Nephron progenitor cell (in vitro differentiated cells): ENCODE measurements around the gene CLEC1B.

Experiments used
- DNase-seq: peaks from one replicate; pipeline ENCODE4 v3.0.0; 2021
- H3K27ac Mint-ChIP-seq: 2 replicates; pipeline ENCODE4 v1.8.0; 2021; ENCODE audit warnings: mild to moderate bottlenecking, moderate library complexity, mixed read lengths
- H3K27me3 Mint-ChIP-seq: 2 replicates; pipeline ENCODE4 v1.8.0; 2021; ENCODE audit warnings: mild to moderate bottlenecking, low read depth, mixed read lengths; ENCODE audit not compliant: poor library complexity
- H3K36me3 Mint-ChIP-seq: 2 replicates; pipeline ENCODE4 v1.8.0; 2021; ENCODE audit warnings: low read depth, mixed read lengths
- H3K4me1 Mint-ChIP-seq: 2 replicates; pipeline ENCODE4 v1.8.0; 2021; ENCODE audit warnings: mixed read lengths
- H3K4me3 Mint-ChIP-seq: 2 replicates; pipeline ENCODE4 v1.8.0; 2021; ENCODE audit warnings: mild to moderate bottlenecking, moderate library complexity, mixed read lengths
- H3K9me3 Mint-ChIP-seq: 2 replicates; pipeline ENCODE4 v1.8.0; 2021; ENCODE audit warnings: mild to moderate bottlenecking, moderate library complexity, mixed read lengths
- CTCF ChIP-seq: fragments of 200-600 bp; sonication (generic); IDR thresholded peaks from 2 replicates; pipeline ENCODE4 v1.5.0; 2021; ENCODE audit warnings: antibody characterized with exemption

Gene CLEC1B

GRCh38 chr12:9973949-9974348 is 25.0 kb downstream of the CLEC1B start:
- TF ChIP-seq CTCF = no peak
- Mint-ChIP-seq H3K9me3 (peaks cover 27% of the 10 kb centered on the region), H3K36me3 (peaks cover 6% of the 10 kb centered on the region), H3K27ac (no peak overlapping the region), H3K4me3 (no peak overlapping the region), H3K27me3 (peaks cover 4% of the 10 kb centered on the region), H3K4me1 (no peaks in the 10 kb centered on the region)
- DNase-seq = no peak

GRCh38 chr12:9971181-9971580 is 27.7 kb downstream of the CLEC1B start, which contains the start of gene CLEC12A:
TSS of gene CLEC12A (plus strand) at chr12:9971409. CDS start at chr12:9971597, 188 bp downstream.
- H3K4me3 Mint-ChIP-seq = no peak within 1 kb of the TSS
- no peaks in the 10 kb centered on the region for H3K4me1 Mint-ChIP-seq
- no peak within 1 kb of the TSS for H3K27ac Mint-ChIP-seq
- H3K36me3 Mint-ChIP-seq = peaks cover 6% of the 10 kb centered on the region
- no peak for DNase-seq
- H3K27me3 Mint-ChIP-seq = no peaks in the 10 kb centered on the region
- TF ChIP-seq CTCF = no peak
- H3K9me3 Mint-ChIP-seq = peaks cover 17% of the 10 kb centered on the region

- Mint-ChIP-seq H3K36me3 (no peaks in the 10 kb centered on the region), H3K9me3 (peaks cover 4% of the 10 kb centered on the region), H3K4me1 (no peaks in the 10 kb centered on the region), H3K27ac (no peak overlapping the region), H3K27me3 (no peaks in the 10 kb centered on the region), H3K4me3 (no peak overlapping the region)
- DNase-seq = no peak
- no peak for TF ChIP-seq CTCF
These were observed 29.2 kb downstream of the CLEC1B start for GRCh38 chr12:9969673-9970072.

GRCh38 chr12:9961901-9962300 is 37.0 kb downstream of the CLEC1B start:
- Mint-ChIP-seq H3K9me3 (no peaks in the 10 kb centered on the region), H3K4me1 (no peaks in the 10 kb centered on the region), H3K27me3 (no peaks in the 10 kb centered on the region), H3K36me3 (no peaks in the 10 kb centered on the region), H3K4me3 (no peak overlapping the region), H3K27ac (no peak overlapping the region)
- DNase-seq = no peak
- TF ChIP-seq CTCF = no peak

- TF ChIP-seq CTCF = no peak
- Mint-ChIP-seq H3K27ac (no peak overlapping the region), H3K4me3 (no peak overlapping the region), H3K36me3 (no peaks in the 10 kb centered on the region), H3K9me3 (no peaks in the 10 kb centered on the region), H3K4me1 (no peaks in the 10 kb centered on the region), H3K27me3 (no peaks in the 10 kb centered on the region)
- DNase-seq = no peak
These were observed 37.8 kb downstream of the CLEC1B start for GRCh38 chr12:9961106-9961505.

GRCh38 chr12:9960590-9960989 is 38.3 kb downstream of the CLEC1B start:
- H3K27ac Mint-ChIP-seq = no peak overlapping the region
- H3K4me3 Mint-ChIP-seq = no peak overlapping the region
- no peak for DNase-seq
- no peaks in the 10 kb centered on the region for H3K27me3 Mint-ChIP-seq
- no peaks in the 10 kb centered on the region for H3K36me3 Mint-ChIP-seq
- TF ChIP-seq CTCF = no peak
- H3K4me1 Mint-ChIP-seq = no peaks in the 10 kb centered on the region
- no peaks in the 10 kb centered on the region for H3K9me3 Mint-ChIP-seq
